Esophagus muscularis mucosa (tissue), 4 donors: ENCODE results near the gene ERF. TPM values are rescaled to one million over a fixed set of nuclear protein-coding genes. Genes with fewer than 3 reads are reported as not detected.

Source experiments
- DNase-seq: peaks from one replicate; pipeline ENCODE4 v3.0.0-alpha.2; 2017; ENCODE audit errors: extremely low spot score
- H3K27ac ChIP-seq, 4 donors: fragments of 200-600 bp; sonication (generic); replicated peaks in 1 of 4; 1 replicate in 3 of 4; 2 replicates in 1 of 4; pipeline ENCODE4 v1.5.1; 2016 to 2019; ENCODE audit warnings: mild to moderate bottlenecking in 1 of 4
- H3K27me3 ChIP-seq, 4 donors: fragments of 200-600 bp; sonication (generic); one replicate each; pipeline versions ENCODE4 v1.5.1 to v1.6.0; 2016 to 2019
- H3K36me3 ChIP-seq, 4 donors: fragments of 200-600 bp; sonication (generic); one replicate each; pipeline ENCODE4 v1.5.1; 2016 to 2019
- H3K4me1 ChIP-seq, 4 donors: fragments of 200-600 bp; sonication (generic); one replicate each; pipeline ENCODE4 v1.5.1; 2016 to 2019
- H3K4me3 ChIP-seq, 4 donors: fragments of 200-600 bp; sonication (generic); 1 replicate in 2 of 4; 2 replicates in 2 of 4; pipeline ENCODE4 v1.5.1; 2016 to 2019; ENCODE audit warnings: mild to moderate bottlenecking in 4 of 4, moderate library complexity in 1 of 4
- H3K9me3 ChIP-seq, 4 donors: fragments of 200-600 bp; sonication (generic); 1 replicate in 3 of 4; 2 replicates in 1 of 4; pipeline ENCODE4 v1.5.1; 2016 to 2019
- EP300 ChIP-seq: sonication (generic); formaldehyde crosslinking; IDR thresholded peaks from one replicate; pipeline ENCODE4 v1.6.1; 2017; ENCODE audit warnings: antibody characterized with exemption
- POLR2A ChIP-seq: fragments of 450-650 bp; IDR thresholded peaks from one replicate; pipeline ENCODE4 v1.6.1; 2017; ENCODE audit warnings: antibody characterized with exemption, moderate library complexity, mild to moderate bottlenecking, low read depth
- POLR2AphosphoS5 ChIP-seq, 2 donors: sonication (generic); formaldehyde crosslinking; IDR thresholded peaks; one replicate each; pipeline ENCODE4 v1.6.1; 2017; ENCODE audit warnings: antibody characterized with exemption in 2 of 2
- WGBS: methylation state at CpG from one replicate; pipeline ENCODE4 v1.1.5; 2018; 5-methylcytosine and 5-hydroxymethylcytosine counted together
- intact Hi-C: fragments of 100-400 bp; cut with DNase I; formaldehyde crosslinking; loops from one replicate; pipeline ENCODE4 v1.15.1; 2023
- total RNA-seq, 4 donors: library from RNA; depleted of rRNA; stranded (reverse); fragments of >200 nt; gene quantifications; one replicate each; pipeline versions ENCODE4 v1.1.0 to v1.2.1, GENCODE V29; 2016
- TF ChIP-seq, protein P1 (sequence below), 3 experiments: fragments of 200-600 bp in 2 of 3; fragments of 450-650 bp in 1 of 3; sonication (generic) in 2 of 3; IDR thresholded peaks; one replicate each; pipeline ENCODE4 v1.5.1; 2017 to 2019; ENCODE audit warnings: antibody characterized with exemption in 3 of 3, mild to moderate bottlenecking in 2 of 3, moderate library complexity in 1 of 3

ERF gene
- total RNA-seq, 4 donors from 2014 or later, result 16.6 to 38.8 (median 35.5) TPM

DNA sequence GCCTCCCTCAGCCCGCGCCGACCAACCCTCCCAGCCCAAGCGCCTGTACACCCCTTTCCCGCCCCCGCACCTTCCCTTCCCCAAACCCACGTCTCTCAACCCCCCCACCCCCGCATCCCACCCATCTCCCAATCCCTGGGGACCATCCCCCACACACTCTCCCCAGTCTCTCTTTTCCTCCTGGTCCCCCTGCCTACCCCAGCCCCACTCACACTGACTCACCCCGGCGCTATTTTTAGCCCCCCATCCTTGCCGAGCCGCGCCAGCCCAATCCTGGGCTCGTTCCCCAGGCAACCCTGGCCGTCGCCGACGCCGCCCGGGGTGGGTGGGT lies 25.9 kb upstream of the ERF start:
- H3K9me3 ChIP-seq, result no peaks in the 10 kb centered on the region
- DNase-seq, result no peak
- intact Hi-C loops, result no loop called here
- H3K4me3 ChIP-seq, result peak overlapping the region; percentile 74 to 98 (median 85)
- peaks cover 0 to 11% (median 0%) of the 10 kb centered on the region in 4 donors for H3K36me3 ChIP-seq
- TF ChIP-seq POLR2AphosphoS5 (IDR thresholded peaks at IDR 0.05), result no peak
- TF ChIP-seq, protein P1, sequence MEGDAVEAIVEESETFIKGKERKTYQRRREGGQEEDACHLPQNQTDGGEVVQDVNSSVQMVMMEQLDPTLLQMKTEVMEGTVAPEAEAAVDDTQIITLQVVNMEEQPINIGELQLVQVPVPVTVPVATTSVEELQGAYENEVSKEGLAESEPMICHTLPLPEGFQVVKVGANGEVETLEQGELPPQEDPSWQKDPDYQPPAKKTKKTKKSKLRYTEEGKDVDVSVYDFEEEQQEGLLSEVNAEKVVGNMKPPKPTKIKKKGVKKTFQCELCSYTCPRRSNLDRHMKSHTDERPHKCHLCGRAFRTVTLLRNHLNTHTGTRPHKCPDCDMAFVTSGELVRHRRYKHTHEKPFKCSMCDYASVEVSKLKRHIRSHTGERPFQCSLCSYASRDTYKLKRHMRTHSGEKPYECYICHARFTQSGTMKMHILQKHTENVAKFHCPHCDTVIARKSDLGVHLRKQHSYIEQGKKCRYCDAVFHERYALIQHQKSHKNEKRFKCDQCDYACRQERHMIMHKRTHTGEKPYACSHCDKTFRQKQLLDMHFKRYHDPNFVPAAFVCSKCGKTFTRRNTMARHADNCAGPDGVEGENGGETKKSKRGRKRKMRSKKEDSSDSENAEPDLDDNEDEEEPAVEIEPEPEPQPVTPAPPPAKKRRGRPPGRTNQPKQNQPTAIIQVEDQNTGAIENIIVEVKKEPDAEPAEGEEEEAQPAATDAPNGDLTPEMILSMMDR (IDR thresholded peaks at IDR 0.05), result no peak
- TF ChIP-seq POLR2A, result no peak
- TF ChIP-seq EP300, result no peak
- peak overlapping the region; percentile 94 to 99 (median 98) for H3K27ac ChIP-seq
- peaks cover 79 to 90% (median 87%) of the 10 kb centered on the region in 4 donors for H3K4me1 ChIP-seq
- 0% methylated on average over 5 of the region's 20 CpGs for WGBS
- no peaks in the 10 kb centered on the region for H3K27me3 ChIP-seq

DNA sequence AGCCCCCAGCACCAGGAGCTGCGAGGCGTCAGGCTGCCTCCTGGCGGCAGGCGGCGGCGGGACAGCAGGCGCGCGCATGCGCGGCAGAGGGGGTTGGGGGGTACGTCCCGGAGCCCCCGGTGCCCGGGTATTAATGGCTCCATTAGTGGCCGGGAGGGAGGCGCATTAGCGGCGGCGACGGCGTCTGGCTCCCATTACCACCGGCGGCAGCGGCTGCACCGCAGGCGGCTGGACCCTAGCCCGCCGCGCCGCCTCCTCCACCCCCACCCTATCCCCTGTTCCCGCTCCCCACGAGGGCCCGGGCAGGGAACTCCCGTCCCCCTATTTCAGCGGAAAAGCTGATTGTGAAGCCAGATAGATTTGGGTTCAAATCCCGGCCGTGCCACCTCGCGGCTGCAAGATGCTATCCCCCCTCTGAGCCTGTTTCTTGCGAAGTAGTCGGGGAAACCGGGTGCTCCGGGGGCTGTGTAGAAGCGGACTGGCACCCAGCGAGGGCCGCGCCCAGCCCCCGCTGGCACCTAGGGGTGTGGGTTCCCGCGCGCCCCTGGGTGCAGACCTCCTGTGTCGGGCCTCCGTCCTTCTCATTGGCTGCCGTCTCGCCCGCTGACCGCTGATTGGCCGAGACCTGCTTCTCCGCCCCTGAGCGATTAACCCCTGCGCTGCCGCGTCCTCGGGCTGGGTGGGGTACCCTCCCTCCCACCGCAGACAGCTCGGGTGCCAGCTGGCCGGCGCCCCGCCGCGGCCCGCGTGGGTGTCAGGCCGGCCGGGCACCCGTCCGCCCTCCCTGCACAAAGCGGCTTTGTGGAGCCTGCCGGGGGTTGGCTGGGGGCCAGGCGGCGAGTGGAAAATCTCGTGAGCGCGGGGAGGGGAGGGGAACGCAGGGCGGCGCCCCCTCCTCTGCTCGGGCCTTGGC lies 25.2 kb upstream of the ERF start:
- DNase-seq, result peak; percentile 97
- intact Hi-C loops, result loop anchor here (2.0 kb wide), 1 partner anchor 33 kb away; no protein-coding TSS in a partner anchor
- Histone ChIP-seq H3K4me1 (peaks cover 79 to 90% (median 87%) of the 10 kb centered on the region in 4 donors), H3K27ac (peak overlapping the region; percentile 94 to 99 (median 98)), H3K4me3 (peak overlapping the region; percentile 74 to 98 (median 85)), H3K27me3 (no peaks in the 10 kb centered on the region), H3K36me3 (peaks cover 0 to 18% (median 2%) of the 10 kb centered on the region in 4 donors), H3K9me3 (no peaks in the 10 kb centered on the region)
- WGBS, result 0% methylated on average over 55 of the region's 89 CpGs
- TF ChIP-seq, protein P1 (IDR thresholded peaks at IDR 0.05), result peak; percentile 94 to 96 (median 94)
- TF ChIP-seq POLR2AphosphoS5 (IDR thresholded peaks at IDR 0.05), result peak; percentile 77 to 81
- TF ChIP-seq EP300, result no peak
- TF ChIP-seq POLR2A, result no peak

DNA sequence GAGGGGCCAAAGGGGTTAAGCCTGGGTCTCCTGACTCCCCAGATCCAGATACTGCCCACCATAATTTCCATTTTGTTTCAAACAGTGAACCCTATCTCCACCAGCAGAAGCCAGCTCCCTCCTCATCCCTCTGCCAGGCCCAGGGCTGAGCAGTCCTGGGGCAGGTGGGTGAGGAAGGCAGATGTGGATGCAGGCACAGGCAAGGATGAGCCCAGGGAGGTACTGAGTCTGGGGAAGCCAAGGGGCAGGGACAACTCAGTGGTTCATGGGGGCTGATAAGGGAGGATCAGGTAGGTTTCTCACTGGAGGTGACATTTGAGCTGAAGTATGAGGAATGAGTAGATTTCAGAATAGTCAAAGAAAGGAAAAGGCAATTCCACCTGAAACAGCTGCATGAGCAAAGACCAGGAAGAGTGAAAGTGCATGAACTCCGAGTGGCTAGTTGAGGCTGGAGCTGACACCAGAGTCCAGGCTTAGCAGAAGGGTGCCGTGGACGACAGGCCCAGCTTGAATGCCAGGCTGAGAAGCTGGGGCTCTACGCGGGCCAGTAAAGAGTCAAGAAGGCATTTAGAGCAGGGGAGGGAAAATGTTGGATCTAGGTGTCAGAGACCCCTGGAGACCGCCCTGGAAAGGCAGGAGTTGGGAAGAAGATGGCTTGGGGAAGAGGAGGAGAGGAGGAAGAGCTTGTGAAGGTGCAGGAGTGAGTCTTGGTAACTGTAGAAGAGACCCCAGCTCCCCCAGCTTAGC lies 24.4 kb upstream of the ERF start:
- Histone ChIP-seq H3K4me3 (peak overlapping the region; percentile 74 to 98 (median 85)), H3K27me3 (no peaks in the 10 kb centered on the region), H3K4me1 (peaks cover 72 to 91% (median 88%) of the 10 kb centered on the region in 4 donors), H3K36me3 (peaks cover 0 to 26% (median 9%) of the 10 kb centered on the region in 4 donors), H3K27ac (peak overlapping the region; percentile 94 to 99 (median 98)), H3K9me3 (no peaks in the 10 kb centered on the region)
- intact Hi-C loops, result loop anchor here (2.0 kb wide), 1 partner anchor 33 kb away; no protein-coding TSS in a partner anchor
- 8% methylated on average over 6 of the region's 6 CpGs for WGBS
- DNase-seq, result no peak
- TF ChIP-seq, protein P1 (IDR thresholded peaks at IDR 0.05), result no peak
- TF ChIP-seq POLR2AphosphoS5 (IDR thresholded peaks at IDR 0.05) (no peak), EP300 (no peak)

DNA sequence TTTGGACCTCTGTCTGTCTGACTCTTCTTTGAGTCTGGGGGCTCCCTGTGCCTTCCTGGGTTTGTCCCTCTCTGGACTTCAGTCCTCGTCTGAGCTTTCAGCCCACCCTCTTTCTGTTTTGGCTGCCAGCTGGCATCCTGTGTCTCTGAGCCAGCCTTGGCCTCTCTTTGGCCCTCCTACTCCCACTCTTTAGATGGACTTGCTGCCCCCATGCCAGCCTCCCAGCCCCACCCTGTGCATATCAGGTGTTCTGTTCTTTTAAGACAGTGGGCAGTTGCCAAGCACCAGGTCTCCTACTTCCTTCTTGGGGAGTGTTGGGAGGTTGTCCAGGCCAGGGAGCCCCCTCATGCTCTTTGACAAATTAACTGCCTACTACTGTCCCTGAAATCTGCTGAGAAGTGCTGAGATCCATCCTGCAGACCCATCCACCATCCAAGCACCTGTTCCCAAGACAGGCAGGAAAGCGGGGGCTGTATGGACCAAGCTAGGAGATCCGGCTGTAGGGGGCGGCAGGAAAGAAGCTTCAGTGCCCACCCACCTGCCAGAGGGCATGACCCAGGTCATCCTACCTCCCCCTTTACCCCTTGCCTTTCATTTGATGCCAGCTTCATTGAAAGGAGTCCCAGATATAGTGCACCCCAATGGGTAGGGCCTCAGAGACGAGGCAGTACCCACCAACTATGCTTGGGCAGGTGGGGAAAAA lies 23.7 kb upstream of the ERF start:
- intact Hi-C loops, result loop anchor here (2.0 kb wide), 1 partner anchor 32 kb away; no protein-coding TSS in a partner anchor
- H3K9me3 ChIP-seq, result no peaks in the 10 kb centered on the region
- H3K27me3 ChIP-seq, result no peaks in the 10 kb centered on the region
- TF ChIP-seq POLR2A (no peak), EP300 (no peak), POLR2AphosphoS5 (IDR thresholded peaks at IDR 0.05) (no peak)
- TF ChIP-seq, protein P1 (IDR thresholded peaks at IDR 0.05), result no peak
- H3K4me1 ChIP-seq, result peaks cover 72 to 98% (median 96%) of the 10 kb centered on the region in 4 donors
- H3K4me3 ChIP-seq, result peak overlapping the region in 2 of 4 donors; percentile 7 to 74
- WGBS, result 51% methylated on average over 2 of the region's 5 CpGs
- H3K27ac ChIP-seq, result peak overlapping the region; percentile 94 to 99 (median 98)
- no peak for DNase-seq
- peaks cover 5 to 33% (median 17%) of the 10 kb centered on the region in 4 donors for H3K36me3 ChIP-seq
